SK-N-MC (cell line): ENCODE measurements around the gene CMTM1.

Experiments used
- EZH2 ChIP-seq: fragments of 200-600 bp; sonication (generic); IDR thresholded peaks from one replicate; pipeline ENCODE4 v1.6.1; 2017; ENCODE audit warnings: antibody characterized with exemption
- FOXP2 ChIP-seq: optimal IDR thresholded peaks from 2 replicates; pipeline ENCODE3; 2011; ENCODE audit warnings: mild to moderate bottlenecking, moderate library complexity; ENCODE audit not compliant: insufficient read depth; ENCODE audit errors: extremely low read length, control extremely low read depth
- POLR2AphosphoS5 ChIP-seq: IDR thresholded peaks from 2 replicates; pipeline ENCODE4 v1.6.1; 2012; ENCODE audit warnings: mild to moderate bottlenecking, low read depth, low read length, borderline replicate concordance

- TF ChIP-seq POLR2AphosphoS5, result no peak
- TF ChIP-seq EZH2, result no peak
- TF ChIP-seq FOXP2, result no peak
Measured at GRCh38 chr16:66541388-66542355, 24.6 kb upstream of the CMTM1 start.
